ENCODE results near the gene SLC7A14.

Gene SLC7A14

GRCh38 chr3:170585937-170586310 lies at the start of gene SLC7A14:
TSS of gene SLC7A14 (minus strand) at chr3:170586075. CDS start at chr3:170526936, 59,139 bp downstream.
- H3K36me3 Mint-ChIP-seq, result no peaks in the 10 kb centered on the region
- peaks cover 48% of the 10 kb centered on the region for H3K27me3 Mint-ChIP-seq
- H3K27ac Mint-ChIP-seq, result no peak within 1 kb of the TSS
- ATAC-seq, result no peak
- peaks cover 3% of the 10 kb centered on the region for H3K9me3 Mint-ChIP-seq
- no peaks in the 10 kb centered on the region for H3K4me1 Mint-ChIP-seq
- no peak within 1 kb of the TSS for H3K4me3 Mint-ChIP-seq

GRCh38 chr3:170635385-170635735 lies 49.5 kb upstream of the SLC7A14 start:
- peaks cover 20% of the 10 kb centered on the region for H3K4me1 Mint-ChIP-seq
- no peak overlapping the region for H3K4me3 Mint-ChIP-seq
- H3K27me3 Mint-ChIP-seq, result peaks cover 26% of the 10 kb centered on the region
- ATAC-seq, result no peak
- H3K27ac Mint-ChIP-seq, result no peak overlapping the region
- H3K9me3 Mint-ChIP-seq, result no peaks in the 10 kb centered on the region
- no peaks in the 10 kb centered on the region for H3K36me3 Mint-ChIP-seq

GRCh38 chr3:170634663-170635384 lies 48.9 kb upstream of the SLC7A14 start:
- H3K36me3 Mint-ChIP-seq, result no peaks in the 10 kb centered on the region
- H3K27ac Mint-ChIP-seq, result no peak overlapping the region
- H3K4me3 Mint-ChIP-seq, result no peak overlapping the region
- peaks cover 20% of the 10 kb centered on the region for H3K4me1 Mint-ChIP-seq
- H3K27me3 Mint-ChIP-seq, result peaks cover 28% of the 10 kb centered on the region
- H3K9me3 Mint-ChIP-seq, result no peaks in the 10 kb centered on the region
- peak; percentile 87 for ATAC-seq

- Mint-ChIP-seq H3K4me1 (peaks cover 20% of the 10 kb centered on the region), H3K36me3 (no peaks in the 10 kb centered on the region), H3K27me3 (peaks cover 40% of the 10 kb centered on the region), H3K9me3 (no peaks in the 10 kb centered on the region), H3K4me3 (no peak overlapping the region), H3K27ac (no peak overlapping the region)
- ATAC-seq, result no peak
Measured at GRCh38 chr3:170633573-170633972, 47.7 kb upstream of the SLC7A14 start.

- Mint-ChIP-seq H3K4me3 (no peak overlapping the region), H3K27ac (peak overlapping the region; percentile 57), H3K9me3 (no peaks in the 10 kb centered on the region)
Measured at GRCh38 chr3:170632780-170633179, 46.9 kb upstream of the SLC7A14 start.

GRCh38 chr3:170631755-170632488 lies 46.0 kb upstream of the SLC7A14 start:
- no peak overlapping the region for H3K4me3 Mint-ChIP-seq
- peak overlapping the region; percentile 57 for H3K27ac Mint-ChIP-seq
- H3K27me3 Mint-ChIP-seq, result peaks cover 30% of the 10 kb centered on the region
- H3K36me3 Mint-ChIP-seq, result no peaks in the 10 kb centered on the region
- no peak for ATAC-seq
- peaks cover 20% of the 10 kb centered on the region for H3K4me1 Mint-ChIP-seq
- no peaks in the 10 kb centered on the region for H3K9me3 Mint-ChIP-seq

More at GRCh38 chr3:170632780-170633179, 46.9 kb upstream of the SLC7A14 start:
- ATAC-seq, result peak; percentile 88
- Mint-ChIP-seq H3K4me1 (peaks cover 20% of the 10 kb centered on the region), H3K36me3 (no peaks in the 10 kb centered on the region), H3K27me3 (peaks cover 39% of the 10 kb centered on the region)

- Mint-ChIP-seq H3K27ac (no peak overlapping the region), H3K4me1 (no peaks in the 10 kb centered on the region), H3K36me3 (no peaks in the 10 kb centered on the region), H3K4me3 (no peak overlapping the region), H3K9me3 (peaks cover 2% of the 10 kb centered on the region), H3K27me3 (peaks cover 52% of the 10 kb centered on the region)
- ATAC-seq, result no peak
Measured at GRCh38 chr3:170623524-170623923, 37.6 kb upstream of the SLC7A14 start.

GRCh38 chr3:170622369-170623159 lies 36.7 kb upstream of the SLC7A14 start:
- no peaks in the 10 kb centered on the region for H3K4me1 Mint-ChIP-seq
- peak; percentile 41 for ATAC-seq
- H3K27ac Mint-ChIP-seq, result no peak overlapping the region
- H3K9me3 Mint-ChIP-seq, result peaks cover 2% of the 10 kb centered on the region
- H3K27me3 Mint-ChIP-seq, result peaks cover 58% of the 10 kb centered on the region
- no peaks in the 10 kb centered on the region for H3K36me3 Mint-ChIP-seq
- H3K4me3 Mint-ChIP-seq, result no peak overlapping the region

GRCh38 chr3:170621256-170621655 lies 35.4 kb upstream of the SLC7A14 start:
- H3K36me3 Mint-ChIP-seq, result no peaks in the 10 kb centered on the region
- H3K4me3 Mint-ChIP-seq, result no peak overlapping the region
- peaks cover 2% of the 10 kb centered on the region for H3K9me3 Mint-ChIP-seq
- peaks cover 58% of the 10 kb centered on the region for H3K27me3 Mint-ChIP-seq
- H3K4me1 Mint-ChIP-seq, result no peaks in the 10 kb centered on the region
- H3K27ac Mint-ChIP-seq, result no peak overlapping the region
- no peak for ATAC-seq

- peaks cover 4% of the 10 kb centered on the region for H3K9me3 Mint-ChIP-seq
- no peaks in the 10 kb centered on the region for H3K4me1 Mint-ChIP-seq
- no peak overlapping the region for H3K27ac Mint-ChIP-seq
- no peak for ATAC-seq
- peaks cover 32% of the 10 kb centered on the region for H3K27me3 Mint-ChIP-seq
- H3K4me3 Mint-ChIP-seq, result no peak overlapping the region
- no peaks in the 10 kb centered on the region for H3K36me3 Mint-ChIP-seq
Measured at GRCh38 chr3:170614214-170614966, 28.5 kb upstream of the SLC7A14 start.

- H3K4me3 Mint-ChIP-seq, result no peak overlapping the region
- ATAC-seq, result no peak
- peaks cover 22% of the 10 kb centered on the region for H3K27me3 Mint-ChIP-seq
- no peak overlapping the region for H3K27ac Mint-ChIP-seq
- H3K4me1 Mint-ChIP-seq, result no peaks in the 10 kb centered on the region
- H3K36me3 Mint-ChIP-seq, result no peaks in the 10 kb centered on the region
- H3K9me3 Mint-ChIP-seq, result peaks cover 4% of the 10 kb centered on the region
Measured at GRCh38 chr3:170611751-170612150, 25.9 kb upstream of the SLC7A14 start.

GRCh38 chr3:170610321-170610884 lies 24.5 kb upstream of the SLC7A14 start:
- no peak overlapping the region for H3K4me3 Mint-ChIP-seq
- no peaks in the 10 kb centered on the region for H3K36me3 Mint-ChIP-seq
- H3K9me3 Mint-ChIP-seq, result peaks cover 3% of the 10 kb centered on the region
- no peaks in the 10 kb centered on the region for H3K4me1 Mint-ChIP-seq
- H3K27me3 Mint-ChIP-seq, result peaks cover 35% of the 10 kb centered on the region
- H3K27ac Mint-ChIP-seq, result no peak overlapping the region
- ATAC-seq, result peak; percentile 54

- Mint-ChIP-seq H3K4me3 (no peak overlapping the region), H3K9me3 (no peaks in the 10 kb centered on the region), H3K36me3 (no peaks in the 10 kb centered on the region), H3K27me3 (peaks cover 42% of the 10 kb centered on the region), H3K4me1 (no peaks in the 10 kb centered on the region), H3K27ac (no peak overlapping the region)
- ATAC-seq, result no peak
Measured at GRCh38 chr3:170608475-170608874, 22.6 kb upstream of the SLC7A14 start.

GRCh38 chr3:170606675-170607074 lies 20.8 kb upstream of the SLC7A14 start:
- no peaks in the 10 kb centered on the region for H3K9me3 Mint-ChIP-seq
- H3K27me3 Mint-ChIP-seq, result peaks cover 50% of the 10 kb centered on the region
- no peak overlapping the region for H3K4me3 Mint-ChIP-seq
- no peak overlapping the region for H3K27ac Mint-ChIP-seq
- no peak for ATAC-seq
- no peaks in the 10 kb centered on the region for H3K36me3 Mint-ChIP-seq
- no peaks in the 10 kb centered on the region for H3K4me1 Mint-ChIP-seq
